ENCODE measurements around the gene SAMD9. TPM values are rescaled to one million over a fixed set of nuclear protein-coding genes. Genes with fewer than 3 reads are reported as not detected.
"Not testable (repeated sequence)": the region's sequence is repeated elsewhere in the genome, so short reads cannot be mapped to it uniquely, and the experiment has no call there.

Gene SAMD9
- polyA plus RNA-seq (2013, experiment 1 of 2; ENCODE audit: insufficient read length), result 3.2 TPM
- polyA plus RNA-seq (2013, experiment 2 of 2; ENCODE audit: insufficient read length), result 2.7 TPM

- DNase-seq, result peak; percentile 80
Measured at GRCh38 chr7:93117852-93118530, at the start of gene SAMD9. Gene SAMD9, minus strand, starts transcription at chr7:93117979. Its CDS starts 11,882 bp downstream, at chr7:93106097.

GRCh38 chr7:93165447-93165846 lies 47.7 kb upstream of the SAMD9 start:
- no peak for DNase-seq

GRCh38 chr7:93164766-93165165 lies 47.0 kb upstream of the SAMD9 start:
- no peak for DNase-seq

GRCh38 chr7:93161181-93161762 lies 43.5 kb upstream of the SAMD9 start:
- DNase-seq, result no peak

GRCh38 chr7:93160410-93160809 lies 42.6 kb upstream of the SAMD9 start:
- DNase-seq, result no peak

- no peak for DNase-seq
Measured at GRCh38 chr7:93159490-93159889, 41.7 kb upstream of the SAMD9 start.

GRCh38 chr7:93156884-93157283 lies 39.1 kb upstream of the SAMD9 start:
- peak; percentile 35 for DNase-seq

- peak; percentile 63 for DNase-seq
Measured at GRCh38 chr7:93150200-93150835, 32.5 kb upstream of the SAMD9 start.

- no peak for DNase-seq
Measured at GRCh38 chr7:93148727-93149126, 30.9 kb upstream of the SAMD9 start.

- no peak for DNase-seq
Measured at GRCh38 chr7:93148144-93148543, 30.4 kb upstream of the SAMD9 start, which contains the start of gene SAMD9L. Gene SAMD9L, minus strand, starts transcription at chr7:93148385. Its CDS starts 12,414 bp downstream, at chr7:93135971.

- DNase-seq, result peak; percentile 57
Measured at GRCh38 chr7:93147363-93147762, 29.6 kb upstream of the SAMD9 start.

- no peak for DNase-seq
Measured at GRCh38 chr7:93146472-93147141, 28.8 kb upstream of the SAMD9 start.

GRCh38 chr7:93146036-93146435 lies 28.3 kb upstream of the SAMD9 start:
- DNase-seq, result no peak

GRCh38 chr7:93145354-93145753 lies 27.6 kb upstream of the SAMD9 start:
- no peak for DNase-seq

- peak; percentile 16 for DNase-seq
Measured at GRCh38 chr7:93142127-93142526, 24.3 kb upstream of the SAMD9 start.

- DNase-seq, result no peak
Measured at GRCh38 chr7:93140582-93141191, 22.9 kb upstream of the SAMD9 start.

GRCh38 chr7:93138576-93138975 lies 20.8 kb upstream of the SAMD9 start:
- no peak for DNase-seq

GRCh38 chr7:93133005-93133404 lies 15.2 kb upstream of the SAMD9 start:
- no peak for DNase-seq

GRCh38 chr7:93132216-93132615 lies 14.4 kb upstream of the SAMD9 start:
- DNase-seq, result no peak

GRCh38 chr7:93126954-93127353 lies 9.2 kb upstream of the SAMD9 start:
- not testable (repeated sequence) for DNase-seq

- not testable (repeated sequence) for DNase-seq
Measured at GRCh38 chr7:93123532-93123931, 5.8 kb upstream of the SAMD9 start.
